Measurements from ENCODE around the gene TBC1D5.
"Not testable (repeated sequence)": the region's sequence is repeated elsewhere in the genome, so short reads cannot be mapped to it uniquely, and the experiment has no call there.

Gene TBC1D5

GRCh38 chr3:17529677-17530076 lies 212.8 kb downstream of the TBC1D5 start:
- DNase-seq: no peak

DNA sequence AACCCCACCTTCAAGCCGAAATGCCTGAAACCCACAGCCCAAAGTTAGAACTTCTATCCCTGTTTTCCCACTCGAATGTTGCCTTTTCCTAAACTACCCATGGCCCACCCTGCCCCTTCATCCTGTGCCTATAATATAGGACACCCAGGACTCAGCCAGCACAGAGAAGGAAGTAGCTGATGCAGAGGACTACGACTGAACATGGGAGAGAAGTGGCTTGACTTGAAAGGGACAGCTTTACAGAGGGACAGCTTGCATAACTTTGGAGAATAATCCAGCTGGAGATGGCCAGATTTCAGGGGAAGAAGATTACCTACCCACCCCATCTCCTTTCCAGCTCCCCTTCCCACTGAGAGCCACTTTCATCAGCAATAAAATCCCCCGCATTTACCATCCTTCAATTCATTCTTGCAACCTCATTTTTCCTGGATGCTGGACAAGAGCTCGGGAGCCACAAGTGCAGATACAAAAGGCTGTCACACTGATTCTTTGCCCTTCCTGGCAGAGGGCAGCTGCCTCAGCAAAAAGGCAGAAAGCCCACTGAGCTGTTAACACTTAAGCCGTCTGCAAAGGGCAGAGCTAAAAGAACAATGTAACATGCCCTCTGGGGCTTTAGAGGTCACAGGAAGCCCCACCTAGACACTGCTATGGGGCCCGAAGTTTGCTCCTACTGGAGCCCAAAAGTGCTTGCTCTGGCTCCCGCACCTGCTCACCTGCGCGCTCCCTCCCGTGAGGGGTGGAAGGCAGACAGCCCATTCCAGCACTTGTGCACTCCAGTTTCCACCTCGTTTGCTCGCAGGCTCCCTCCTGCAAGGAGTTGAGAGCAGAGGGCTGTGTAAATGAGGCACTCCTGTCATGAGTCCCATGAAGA lies 224.0 kb downstream of the TBC1D5 start:
- no peak for DNase-seq

DNA sequence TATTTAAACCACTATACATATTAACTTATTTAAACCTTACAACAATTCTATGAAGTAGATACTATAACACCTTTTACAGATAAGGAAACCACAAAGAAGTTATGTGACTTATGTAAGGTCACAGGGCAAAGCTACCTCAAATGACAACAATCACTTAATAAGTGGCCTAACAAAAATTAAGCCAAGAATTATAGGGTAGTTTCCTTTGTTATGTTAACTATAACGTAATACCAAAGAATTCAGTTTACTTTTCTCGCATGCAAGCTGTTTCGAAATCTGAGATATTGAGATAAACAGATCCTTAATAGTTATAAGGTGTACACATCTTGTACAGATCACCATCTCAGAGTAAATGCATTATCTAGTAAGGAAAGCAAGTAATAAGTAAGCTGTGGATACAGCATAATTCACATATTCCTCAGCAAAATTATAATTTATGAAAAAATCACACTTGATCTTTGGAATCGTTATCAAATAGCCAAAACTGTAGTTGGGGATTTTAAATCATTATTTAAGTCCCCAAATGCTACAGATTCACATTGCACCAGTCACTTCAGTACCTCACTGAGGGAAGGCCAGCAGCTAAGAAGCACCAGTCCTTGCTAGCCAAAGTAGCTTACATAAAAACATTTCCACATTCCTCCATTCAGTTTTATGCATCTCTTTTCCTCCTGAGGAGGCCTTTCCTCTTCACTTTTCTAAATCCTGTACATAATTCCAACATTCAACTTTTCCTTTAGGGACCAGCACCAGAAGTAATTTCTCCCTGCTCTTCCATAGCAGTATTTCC lies 226.8 kb downstream of the TBC1D5 start:
- DNase-seq: no peak

DNA sequence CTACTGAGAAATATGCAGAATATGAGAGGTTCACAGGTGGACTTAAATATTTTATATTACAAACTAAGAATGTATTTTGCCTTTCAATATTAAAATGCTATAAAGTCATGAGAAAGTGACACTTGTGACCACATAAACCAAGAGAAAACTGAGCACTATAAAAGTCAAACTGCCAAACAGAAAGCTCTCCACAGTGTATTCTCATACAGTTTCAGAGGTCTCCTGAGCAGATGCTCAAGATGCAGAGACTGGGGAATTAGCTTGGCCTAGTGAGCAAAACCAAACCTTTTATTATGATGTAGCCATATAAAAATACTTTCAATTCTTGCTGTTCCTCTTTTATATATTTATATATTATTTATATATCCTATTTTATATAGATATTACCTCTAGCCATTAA lies 227.8 kb downstream of the TBC1D5 start:
- DNase-seq: no peak

- DNase-seq: no peak
Observed at GRCh38 chr3:17510265-17510664, 232.2 kb downstream of the TBC1D5 start.

GRCh38 chr3:17508180-17508752 lies 234.2 kb downstream of the TBC1D5 start:
- no peak for DNase-seq

DNA sequence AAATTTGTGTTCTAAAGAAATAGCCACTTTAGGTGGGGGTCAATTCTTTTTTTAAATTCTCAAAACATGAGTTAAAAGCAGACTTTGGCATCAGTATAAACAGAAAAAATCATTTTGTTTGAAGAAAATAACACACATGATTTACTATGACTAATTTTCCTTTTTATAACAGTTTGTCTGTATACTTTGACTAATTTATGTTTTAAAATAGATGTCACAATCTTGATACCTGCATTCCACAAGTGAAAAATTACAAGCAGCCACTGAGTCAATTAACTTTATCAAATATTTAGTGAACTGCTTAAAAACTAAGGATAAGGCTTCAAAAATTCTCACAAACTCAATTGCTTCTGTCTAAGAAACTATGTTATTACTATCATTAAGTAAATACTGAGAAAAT lies 235.0 kb downstream of the TBC1D5 start:
- DNase-seq: no peak

- no peak for DNase-seq
Observed at GRCh38 chr3:17505856-17506255, 236.6 kb downstream of the TBC1D5 start.

GRCh38 chr3:17501745-17502144 lies 240.7 kb downstream of the TBC1D5 start:
- no peak for DNase-seq

DNA sequence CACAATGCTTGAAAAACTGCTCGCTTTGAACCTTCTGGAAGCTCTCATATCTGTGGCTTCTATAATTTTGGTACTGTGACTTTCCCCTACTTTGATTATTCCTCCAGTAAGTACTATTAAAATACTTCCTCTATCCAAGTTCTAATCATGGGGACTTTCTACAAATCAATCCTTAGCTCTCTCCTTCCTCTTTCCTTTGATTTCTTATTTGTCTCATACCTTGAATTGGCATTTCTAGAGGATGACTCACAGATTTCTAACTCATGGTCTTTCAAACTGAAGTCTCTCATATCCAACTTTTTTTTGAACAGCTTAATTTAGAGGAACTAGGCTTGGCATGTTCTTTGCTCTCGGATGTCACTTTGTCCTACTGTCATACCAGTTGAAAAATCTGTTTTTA lies 241.8 kb downstream of the TBC1D5 start:
- no peak for DNase-seq

DNA sequence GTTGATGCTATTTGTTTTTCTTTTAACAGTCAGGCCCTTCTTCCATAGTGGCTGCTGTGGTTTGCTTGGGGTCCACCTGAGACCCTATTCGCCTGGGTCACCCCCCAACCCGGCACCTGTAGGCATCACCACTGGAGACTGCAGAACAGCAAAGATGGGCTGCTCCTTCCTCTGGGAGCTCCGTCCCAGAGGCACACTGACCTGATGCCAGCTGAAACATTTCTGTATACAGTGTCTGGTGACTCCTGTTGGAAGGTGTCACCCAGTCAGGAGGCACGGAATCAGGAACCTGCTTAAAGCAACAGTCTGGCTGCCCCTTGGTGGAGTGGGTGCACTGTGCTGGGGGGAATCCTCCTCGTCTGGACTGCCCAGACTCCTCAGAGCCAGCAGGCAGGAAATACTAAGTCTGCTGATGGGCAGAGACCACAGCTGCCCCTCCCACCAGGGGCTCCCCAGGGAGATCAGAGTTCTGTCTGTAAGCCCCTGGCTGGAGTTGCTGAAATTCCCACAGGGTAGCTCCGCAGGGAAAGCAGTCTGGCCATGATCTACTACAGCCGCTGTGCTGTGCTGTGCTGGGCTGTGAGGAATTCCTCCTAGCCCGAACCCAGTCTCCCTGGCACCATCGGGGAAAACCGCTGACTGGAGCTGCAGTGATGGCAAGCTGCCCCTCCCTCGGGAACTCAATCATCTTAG lies 248.2 kb downstream of the TBC1D5 start:
- DNase-seq: no peak

DNA sequence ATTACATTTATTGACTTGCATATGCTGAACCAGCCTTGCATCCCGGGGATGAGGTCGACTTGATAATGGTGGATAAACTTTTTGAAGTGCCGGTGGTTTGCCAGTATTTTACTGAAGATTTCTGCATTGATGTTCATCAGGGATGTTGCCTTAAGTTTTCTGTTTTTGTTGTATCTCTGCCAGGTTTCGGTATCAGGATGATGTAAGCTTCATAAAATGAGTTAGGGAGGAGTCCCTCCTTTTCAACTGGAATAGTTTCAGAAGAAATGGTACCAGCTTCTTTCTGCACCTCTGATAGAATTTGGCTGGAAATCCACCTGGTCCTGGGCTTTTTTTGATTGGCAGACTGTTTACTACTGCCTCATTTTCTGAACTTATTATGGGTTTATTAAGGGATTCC lies 250.8 kb downstream of the TBC1D5 start:
- no peak for DNase-seq

DNA sequence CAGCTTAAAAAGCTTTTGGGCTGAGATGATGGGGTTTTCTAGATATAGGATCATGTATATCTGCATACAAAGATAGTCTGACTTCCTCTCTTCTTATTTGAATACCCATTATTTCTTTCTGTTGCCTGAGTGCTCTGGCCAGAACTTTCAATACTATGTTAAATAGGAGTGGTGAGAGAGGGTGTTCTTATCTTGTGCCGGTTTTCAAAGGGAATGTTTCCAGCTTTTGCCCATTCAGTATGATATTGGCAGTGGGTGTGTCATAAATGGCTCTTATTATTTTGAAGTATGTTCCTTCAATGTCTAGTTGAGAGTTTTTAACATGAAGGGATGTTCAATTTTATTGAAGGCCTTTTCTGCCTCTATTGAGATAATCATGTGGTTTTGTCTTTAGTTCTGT lies 251.2 kb downstream of the TBC1D5 start:
- not testable (repeated sequence) for DNase-seq

- DNase-seq: no peak
Observed at GRCh38 chr3:17489139-17489538, 253.3 kb downstream of the TBC1D5 start.

DNA sequence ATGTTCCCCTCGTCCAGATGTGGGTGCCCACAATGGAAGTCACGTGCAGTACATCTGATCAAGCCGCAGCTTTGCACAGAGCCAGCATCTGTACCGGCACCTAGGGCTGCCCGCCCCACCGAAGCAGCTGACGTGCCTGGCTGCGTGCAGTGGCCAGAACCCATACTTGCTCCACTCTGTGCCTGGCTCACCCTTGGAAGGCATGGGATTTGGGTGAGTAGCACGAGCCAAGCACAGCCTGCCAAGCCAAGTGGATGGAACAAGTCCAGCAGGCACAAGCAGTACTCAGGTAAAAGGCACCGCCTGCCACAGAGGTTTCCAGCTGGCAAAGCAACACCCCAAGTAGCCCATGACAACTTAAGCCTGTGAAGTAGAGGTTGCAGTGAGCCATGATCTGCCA lies 261.3 kb downstream of the TBC1D5 start:
- DNase-seq: no peak

- DNase-seq: no peak
Observed at GRCh38 chr3:17479681-17480405, 262.6 kb downstream of the TBC1D5 start.

- DNase-seq: no peak
Observed at GRCh38 chr3:17478673-17479072, 263.8 kb downstream of the TBC1D5 start.

- DNase-seq: no peak
Observed at GRCh38 chr3:17473761-17474160, 268.7 kb downstream of the TBC1D5 start.

- no peak for DNase-seq
Observed at GRCh38 chr3:17469954-17470353, 272.5 kb downstream of the TBC1D5 start.

DNA sequence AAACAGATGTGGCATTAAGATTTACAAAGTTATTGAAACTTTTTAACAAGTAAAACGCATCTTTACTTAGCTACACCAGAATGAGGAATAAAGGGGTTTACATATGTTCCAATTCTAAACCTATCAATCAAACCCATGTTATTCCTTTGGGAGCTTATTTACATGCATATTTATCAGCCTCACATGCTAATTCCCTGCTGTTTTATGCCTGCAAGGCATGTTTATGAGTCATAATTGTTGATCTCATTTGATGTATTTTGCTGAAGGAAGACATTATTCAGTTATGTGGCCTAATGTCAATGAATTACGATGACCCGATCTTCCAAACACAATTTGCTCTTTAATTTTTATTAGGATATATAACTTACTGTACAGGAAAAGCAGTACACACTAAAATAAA lies 272.9 kb downstream of the TBC1D5 start:
- no peak for DNase-seq

- DNase-seq: no peak
Observed at GRCh38 chr3:17466028-17466427, 276.4 kb downstream of the TBC1D5 start.

DNA sequence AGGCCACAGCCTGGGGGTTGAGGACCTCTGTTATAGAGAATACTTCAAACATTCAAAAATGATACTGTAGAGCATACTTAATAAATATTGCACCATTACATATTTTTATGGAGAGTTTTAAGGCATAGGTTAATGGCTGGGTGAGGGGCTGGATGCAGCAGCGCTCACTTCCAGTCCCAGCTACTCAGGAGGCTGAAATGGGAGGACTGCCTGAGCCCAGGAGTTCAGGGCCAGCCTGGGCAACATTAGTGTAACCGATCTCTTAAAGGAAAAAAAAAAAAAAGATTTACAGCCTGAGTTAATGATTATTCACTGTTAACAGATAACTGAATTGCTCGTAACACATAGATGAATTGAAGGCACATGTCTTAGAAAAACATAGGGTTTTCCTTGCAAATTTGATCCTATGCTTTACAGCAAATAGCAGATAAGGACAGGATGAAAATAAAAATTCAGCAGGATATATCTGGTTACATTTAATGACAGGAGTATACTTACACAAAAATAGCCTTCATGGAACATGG lies 282.9 kb downstream of the TBC1D5 start:
- no peak for DNase-seq
